ENCODE data around the gene TMEM170A.

- TF ChIP-seq, protein P1, sequence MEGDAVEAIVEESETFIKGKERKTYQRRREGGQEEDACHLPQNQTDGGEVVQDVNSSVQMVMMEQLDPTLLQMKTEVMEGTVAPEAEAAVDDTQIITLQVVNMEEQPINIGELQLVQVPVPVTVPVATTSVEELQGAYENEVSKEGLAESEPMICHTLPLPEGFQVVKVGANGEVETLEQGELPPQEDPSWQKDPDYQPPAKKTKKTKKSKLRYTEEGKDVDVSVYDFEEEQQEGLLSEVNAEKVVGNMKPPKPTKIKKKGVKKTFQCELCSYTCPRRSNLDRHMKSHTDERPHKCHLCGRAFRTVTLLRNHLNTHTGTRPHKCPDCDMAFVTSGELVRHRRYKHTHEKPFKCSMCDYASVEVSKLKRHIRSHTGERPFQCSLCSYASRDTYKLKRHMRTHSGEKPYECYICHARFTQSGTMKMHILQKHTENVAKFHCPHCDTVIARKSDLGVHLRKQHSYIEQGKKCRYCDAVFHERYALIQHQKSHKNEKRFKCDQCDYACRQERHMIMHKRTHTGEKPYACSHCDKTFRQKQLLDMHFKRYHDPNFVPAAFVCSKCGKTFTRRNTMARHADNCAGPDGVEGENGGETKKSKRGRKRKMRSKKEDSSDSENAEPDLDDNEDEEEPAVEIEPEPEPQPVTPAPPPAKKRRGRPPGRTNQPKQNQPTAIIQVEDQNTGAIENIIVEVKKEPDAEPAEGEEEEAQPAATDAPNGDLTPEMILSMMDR (IDR thresholded peaks at IDR 0.05), result no peak
- TF ChIP-seq EP300 (IDR thresholded peaks at IDR 0.05), result no peak
Measured at GRCh38 chr16:75415169-75415905, 49.2 kb downstream of the TMEM170A start.
